Effector memory CD4-positive, alpha-beta T cell (primary cell): ENCODE results near the gene XYLT1.

ENCODE experiments used
- DNase-seq, 3 donors: peaks; one replicate each; pipeline ENCODE4 v3.0.0-alpha.2; 2020
- H3K27ac ChIP-seq: 2 replicates; pipeline ENCODE4 v1.7.0; 2013; ENCODE audit warnings: mild to moderate bottlenecking, low read length, moderate library complexity; ENCODE audit not compliant: insufficient read depth, poor library complexity, severe bottlenecking
- H3K27me3 ChIP-seq: replicated peaks from 2 replicates; pipeline ENCODE4 v1.7.0; 2013; ENCODE audit warnings: mild to moderate bottlenecking, low read length; ENCODE audit not compliant: insufficient read depth, control insufficient read depth, poor library complexity, severe bottlenecking
- H3K36me3 ChIP-seq: 2 replicates; pipeline ENCODE4 v1.7.0; 2013; ENCODE audit warnings: mild to moderate bottlenecking, low read length, moderate library complexity; ENCODE audit not compliant: control insufficient read depth, insufficient read depth
- H3K4me1 ChIP-seq: 2 replicates; pipeline ENCODE4 v1.7.0; 2013; ENCODE audit warnings: low read length, mild to moderate bottlenecking; ENCODE audit not compliant: control insufficient read depth, insufficient read depth, poor library complexity, severe bottlenecking
- H3K4me3 ChIP-seq: 2 replicates; pipeline ENCODE4 v1.7.0; 2013; ENCODE audit warnings: low read length, low read depth, mild to moderate bottlenecking; ENCODE audit not compliant: insufficient read depth, poor library complexity, severe bottlenecking
- H3K9me3 ChIP-seq: 2 replicates; pipeline ENCODE4 v1.7.0; 2013; ENCODE audit warnings: mild to moderate bottlenecking, low read length, moderate library complexity; ENCODE audit not compliant: control insufficient read depth

The XYLT1 gene

DNA sequence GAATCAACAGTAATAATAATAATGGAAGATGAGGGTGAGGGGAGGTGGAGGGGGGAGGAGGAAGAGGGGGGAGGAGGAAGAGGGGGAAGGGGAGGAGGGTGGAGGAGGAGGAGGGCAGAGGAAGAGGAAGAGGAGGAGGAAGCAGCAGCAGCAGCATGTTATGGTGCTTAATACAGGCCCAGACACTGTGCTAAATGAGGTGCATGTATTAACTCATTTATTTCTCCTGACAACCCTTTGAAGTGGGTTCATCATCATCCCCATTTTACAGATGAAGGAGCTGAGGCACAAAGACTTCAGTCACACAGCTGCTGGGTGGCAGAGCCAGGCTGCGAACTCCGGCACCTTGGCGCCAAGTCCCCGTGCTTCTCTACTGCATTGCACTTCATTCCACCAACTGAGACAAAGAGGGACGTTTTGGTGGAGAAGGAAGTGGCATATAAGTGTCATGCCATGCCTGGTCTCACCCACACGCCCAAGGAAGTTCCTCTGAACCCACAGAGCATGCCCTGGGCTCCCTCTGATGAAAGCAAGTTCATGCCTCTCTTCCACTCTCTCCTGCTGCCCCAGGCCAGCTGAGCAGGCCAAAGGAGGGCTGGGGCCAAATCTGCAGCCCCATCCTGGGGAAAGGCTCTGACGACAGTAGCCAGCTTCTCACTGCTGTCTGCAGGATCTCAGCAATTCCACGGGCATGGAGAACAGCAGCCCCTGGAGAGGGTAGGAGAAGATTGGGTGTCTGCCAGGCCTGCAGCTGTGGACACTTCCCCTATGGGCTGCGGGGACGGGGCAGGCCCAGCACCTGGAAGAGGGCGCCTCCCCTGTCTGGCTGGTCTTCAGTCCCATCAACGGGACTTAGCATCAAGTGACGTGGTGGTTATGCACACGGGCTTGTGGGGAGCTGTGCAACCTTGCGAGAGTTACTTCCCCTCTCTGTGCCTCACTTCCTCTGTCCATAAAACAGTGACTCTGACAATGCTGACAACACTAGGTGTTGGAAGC, 21.8 kb downstream of the XYLT1 start:
- DNase-seq, result peak; percentile 17 to 26 (median 24)
- peaks cover 23% of the 10 kb centered on the region for H3K4me1 ChIP-seq
- no peaks in the 10 kb centered on the region for H3K9me3 ChIP-seq
- H3K27me3 ChIP-seq, result no peaks in the 10 kb centered on the region
- no peak overlapping the region for H3K4me3 ChIP-seq
- H3K36me3 ChIP-seq, result no peaks in the 10 kb centered on the region
- H3K27ac ChIP-seq, result peak overlapping the region; percentile 42

DNA sequence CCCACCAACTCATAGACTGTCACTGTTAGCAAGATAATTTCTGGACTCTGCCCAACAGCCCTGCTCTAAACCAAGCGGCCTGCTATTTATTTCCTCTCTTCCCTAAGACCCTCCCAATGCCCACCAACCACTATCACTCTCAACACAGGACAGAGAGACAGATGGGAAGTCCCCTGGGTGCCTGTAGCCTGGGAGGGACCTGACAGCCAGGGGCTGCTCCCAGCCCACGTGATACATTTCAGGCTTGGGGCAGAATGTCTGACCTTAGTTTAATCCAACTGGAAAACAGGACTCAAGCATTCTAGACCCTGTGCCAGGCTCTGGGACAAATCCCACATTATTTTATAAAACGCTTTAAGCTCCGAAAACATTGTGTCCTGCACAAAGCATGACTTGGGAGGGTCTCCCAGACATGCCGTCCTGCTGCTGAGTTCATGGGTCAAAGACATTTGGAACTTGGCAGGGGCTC, 23.6 kb downstream of the XYLT1 start:
- Histone ChIP-seq H3K27me3 (no peaks in the 10 kb centered on the region), H3K9me3 (no peaks in the 10 kb centered on the region), H3K4me3 (no peak overlapping the region), H3K27ac (no peak overlapping the region), H3K36me3 (no peaks in the 10 kb centered on the region), H3K4me1 (peaks cover 23% of the 10 kb centered on the region)
- DNase-seq, result no peak

DNA sequence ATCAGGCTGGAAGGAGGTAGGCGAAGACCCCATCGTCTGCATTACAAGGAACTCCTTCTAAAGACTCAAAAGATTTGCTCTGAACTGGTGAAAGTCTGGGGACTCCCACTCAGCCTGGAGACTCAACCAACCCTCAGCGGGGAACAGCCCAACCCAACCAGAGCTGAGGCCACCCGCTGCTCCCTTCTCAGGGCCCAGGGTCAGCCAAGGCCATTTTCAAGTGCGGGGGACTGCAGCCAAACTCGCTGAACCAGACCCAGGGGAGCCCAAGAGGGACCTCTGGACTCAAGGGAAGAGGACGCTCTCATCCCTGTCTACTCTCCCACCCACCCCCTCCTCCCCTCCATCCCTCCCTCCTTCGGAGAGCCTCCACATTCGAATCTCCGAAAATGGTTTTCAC, 24.1 kb downstream of the XYLT1 start:
- H3K27ac ChIP-seq, result no peak overlapping the region
- no peaks in the 10 kb centered on the region for H3K36me3 ChIP-seq
- no peak for DNase-seq
- H3K4me1 ChIP-seq, result peaks cover 23% of the 10 kb centered on the region
- H3K4me3 ChIP-seq, result no peak overlapping the region
- no peaks in the 10 kb centered on the region for H3K27me3 ChIP-seq
- no peaks in the 10 kb centered on the region for H3K9me3 ChIP-seq

DNA sequence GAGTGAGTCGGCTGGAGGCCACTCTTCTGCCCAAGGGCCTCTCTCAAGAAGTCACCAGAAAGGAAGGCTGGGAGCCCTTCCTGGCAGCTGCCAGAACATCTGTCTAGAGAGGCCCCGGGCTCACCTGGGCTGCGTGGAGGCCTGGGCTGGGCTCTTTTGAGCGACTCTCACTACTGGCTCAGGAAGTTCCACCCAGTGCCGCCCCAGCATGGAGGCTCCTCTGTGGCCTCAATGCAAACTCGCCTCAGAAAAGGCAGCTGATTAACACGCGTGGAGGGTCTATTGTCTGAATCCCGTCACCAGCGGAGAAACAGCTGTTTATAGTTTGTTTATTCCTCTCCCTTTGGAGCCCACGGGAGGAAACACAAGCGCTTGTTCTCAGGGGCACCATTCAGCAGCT, 25.3 kb downstream of the XYLT1 start:
- DNase-seq, result no peak
- Histone ChIP-seq H3K36me3 (no peaks in the 10 kb centered on the region), H3K4me3 (no peak overlapping the region), H3K4me1 (peaks cover 19% of the 10 kb centered on the region), H3K27me3 (no peaks in the 10 kb centered on the region), H3K9me3 (no peaks in the 10 kb centered on the region), H3K27ac (no peak overlapping the region)

DNA sequence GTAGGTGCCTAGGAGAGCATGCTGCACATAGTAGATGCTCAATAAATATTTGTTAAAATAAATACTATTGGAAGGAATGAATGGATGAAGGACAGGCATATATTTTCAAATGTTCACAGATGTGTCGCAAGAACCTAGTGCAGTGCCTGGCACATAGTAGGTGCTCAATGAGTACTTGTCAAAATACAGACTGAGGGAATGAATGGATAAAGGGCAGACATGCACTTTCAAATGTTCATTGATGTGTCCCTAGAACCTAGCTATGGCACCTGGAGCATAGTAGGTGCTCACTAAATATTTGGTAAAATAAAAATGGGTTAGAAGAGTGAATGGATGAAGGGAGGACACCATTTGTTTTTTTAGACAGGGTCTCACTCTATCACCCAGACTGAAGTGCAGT, 26.1 kb downstream of the XYLT1 start:
- Histone ChIP-seq H3K27ac (no peak overlapping the region), H3K9me3 (no peaks in the 10 kb centered on the region), H3K27me3 (no peaks in the 10 kb centered on the region), H3K36me3 (no peaks in the 10 kb centered on the region), H3K4me3 (no peak overlapping the region), H3K4me1 (peaks cover 25% of the 10 kb centered on the region)
- DNase-seq, result no peak

DNA sequence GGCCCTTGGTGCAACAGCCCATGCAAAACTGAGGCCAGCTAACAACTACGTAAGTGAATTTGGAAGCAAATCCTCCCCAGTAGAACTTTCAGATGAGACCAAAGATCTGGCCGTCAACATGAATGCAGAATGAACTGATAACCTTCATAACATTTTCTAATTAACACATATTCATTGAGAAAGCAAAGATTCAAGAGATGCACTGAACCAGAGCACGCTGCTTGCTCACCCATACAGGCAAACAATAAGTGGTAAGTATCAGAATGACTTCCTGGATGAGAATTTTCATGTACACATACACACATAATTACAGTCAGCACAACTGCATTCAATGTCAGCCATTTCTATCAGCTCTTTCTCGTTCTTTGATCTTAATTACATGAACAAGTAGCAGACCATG, 30.6 kb downstream of the XYLT1 start:
- H3K27ac ChIP-seq, result no peak overlapping the region
- no peaks in the 10 kb centered on the region for H3K9me3 ChIP-seq
- peaks cover 12% of the 10 kb centered on the region for H3K4me1 ChIP-seq
- H3K4me3 ChIP-seq, result no peak overlapping the region
- no peak for DNase-seq
- no peaks in the 10 kb centered on the region for H3K36me3 ChIP-seq
- H3K27me3 ChIP-seq, result no peaks in the 10 kb centered on the region

- DNase-seq, result no peak
- H3K36me3 ChIP-seq, result no peaks in the 10 kb centered on the region
- H3K4me3 ChIP-seq, result no peak overlapping the region
- no peaks in the 10 kb centered on the region for H3K9me3 ChIP-seq
- no peaks in the 10 kb centered on the region for H3K27me3 ChIP-seq
- H3K4me1 ChIP-seq, result peaks cover 12% of the 10 kb centered on the region
- no peak overlapping the region for H3K27ac ChIP-seq
These were observed 31.2 kb downstream of the XYLT1 start for GRCh38 chr16:17439580-17439979.

- Histone ChIP-seq H3K27me3 (no peaks in the 10 kb centered on the region), H3K4me1 (peaks cover 12% of the 10 kb centered on the region), H3K36me3 (no peaks in the 10 kb centered on the region), H3K27ac (no peak overlapping the region), H3K9me3 (no peaks in the 10 kb centered on the region), H3K4me3 (no peak overlapping the region)
- DNase-seq, result no peak
These were observed 32.8 kb downstream of the XYLT1 start for GRCh38 chr16:17437981-17438380.

DNA sequence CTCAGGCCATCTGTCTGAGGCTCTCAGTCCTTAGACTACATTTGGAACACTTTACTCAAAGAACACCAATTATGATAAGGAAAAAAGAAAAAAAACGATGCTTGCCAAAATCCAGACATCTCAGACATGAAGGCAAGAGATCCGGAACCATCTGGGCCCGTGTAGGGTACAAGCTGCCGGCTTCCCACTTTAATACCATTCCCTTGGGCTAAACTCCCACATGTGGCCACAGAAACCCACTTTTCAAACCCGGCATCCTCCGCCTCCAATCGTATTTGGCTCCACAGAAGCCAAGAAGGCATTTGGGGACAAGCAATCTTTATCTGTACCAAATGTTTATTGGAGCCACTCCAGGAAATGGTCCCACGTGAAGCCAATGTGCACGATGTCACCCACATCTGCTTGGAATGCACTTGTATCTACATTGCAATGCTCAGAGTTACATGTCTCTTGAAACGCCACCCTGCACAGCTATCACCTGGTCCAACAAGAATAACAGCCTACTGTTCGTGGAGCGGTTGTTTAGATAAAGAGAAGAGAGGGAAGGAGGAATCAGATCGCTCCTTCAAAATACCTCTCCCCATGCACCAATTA, 33.5 kb downstream of the XYLT1 start:
- no peaks in the 10 kb centered on the region for H3K9me3 ChIP-seq
- H3K27ac ChIP-seq, result no peak overlapping the region
- no peak for DNase-seq
- H3K36me3 ChIP-seq, result no peaks in the 10 kb centered on the region
- H3K4me1 ChIP-seq, result peaks cover 12% of the 10 kb centered on the region
- H3K27me3 ChIP-seq, result no peaks in the 10 kb centered on the region
- H3K4me3 ChIP-seq, result no peak overlapping the region

DNA sequence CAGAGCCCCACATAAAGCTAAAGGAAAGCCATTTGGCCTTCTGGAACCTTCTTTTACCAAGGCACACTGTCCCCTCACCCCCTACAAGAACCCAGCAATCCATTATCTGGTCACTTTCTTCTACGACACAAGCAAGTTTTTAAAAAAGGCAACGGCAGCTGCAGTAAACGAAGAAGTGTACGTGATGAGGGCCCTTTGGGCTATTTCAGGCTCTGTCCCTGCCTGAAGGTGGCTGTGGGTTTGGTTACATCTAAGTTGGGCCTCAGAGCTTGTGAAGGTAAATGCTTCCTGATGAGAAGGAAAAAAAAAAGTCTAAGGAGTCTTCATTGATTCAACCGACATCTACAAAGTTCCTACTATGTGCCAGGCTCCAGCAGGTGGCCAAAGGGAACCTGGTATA, 35.4 kb downstream of the XYLT1 start:
- Histone ChIP-seq H3K4me3 (no peak overlapping the region), H3K36me3 (no peaks in the 10 kb centered on the region), H3K27ac (no peak overlapping the region), H3K4me1 (peaks cover 12% of the 10 kb centered on the region), H3K27me3 (no peaks in the 10 kb centered on the region), H3K9me3 (no peaks in the 10 kb centered on the region)
- DNase-seq, result no peak
